HuH-7 (cell line): ENCODE measurements around the gene HLA-DQB1.
"Not testable (repeated sequence)": the region's sequence is repeated elsewhere in the genome, so short reads cannot be mapped to it uniquely, and the experiment has no call there.

Experiments used
- DNase-seq: peaks from one replicate; pipeline ENCODE4 v3.0.0; 2011; ENCODE audit warnings: low spot score

The HLA-DQB1 gene

GRCh38 chr6:32662099-32662498, 4.4 kb downstream of the HLA-DQB1 start:
- DNase-seq, result no peak

- DNase-seq, result no peak
Measured at GRCh38 chr6:32659856-32660595, 6.4 kb downstream of the HLA-DQB1 start.

DNA sequence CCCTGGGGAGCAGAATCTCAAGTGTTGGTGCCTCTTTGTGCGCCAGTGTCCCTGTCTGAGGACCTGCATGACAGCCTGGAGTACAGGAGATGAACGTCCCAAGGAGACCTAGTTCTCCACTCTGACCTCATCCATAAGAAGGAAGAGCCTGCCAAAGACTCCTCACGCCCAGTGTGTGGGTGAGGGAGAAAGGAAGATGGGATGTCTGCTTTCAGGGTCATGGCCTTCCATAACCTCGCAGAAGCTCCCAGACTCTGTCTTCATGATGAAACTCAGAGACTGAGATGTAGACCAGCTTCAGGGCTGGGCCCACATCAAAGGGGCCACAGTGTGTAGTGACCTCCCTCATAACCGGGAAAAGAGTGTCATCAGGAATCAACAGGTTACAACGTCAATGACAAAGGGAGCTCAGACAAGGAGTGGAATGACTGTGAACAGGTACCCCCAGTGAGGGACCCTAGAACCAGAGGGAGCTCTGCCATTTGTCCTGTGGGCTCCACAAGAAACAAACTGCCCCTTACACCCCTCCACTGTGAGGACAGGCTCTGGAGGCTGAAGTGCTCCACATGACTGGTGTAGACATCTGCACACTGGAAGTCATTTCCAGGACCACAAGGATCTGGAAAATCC, 8.1 kb downstream of the HLA-DQB1 start:
- DNase-seq, result no peak

- DNase-seq, result not testable (repeated sequence)
Measured at GRCh38 chr6:32657819-32658218, 8.6 kb downstream of the HLA-DQB1 start.

DNA sequence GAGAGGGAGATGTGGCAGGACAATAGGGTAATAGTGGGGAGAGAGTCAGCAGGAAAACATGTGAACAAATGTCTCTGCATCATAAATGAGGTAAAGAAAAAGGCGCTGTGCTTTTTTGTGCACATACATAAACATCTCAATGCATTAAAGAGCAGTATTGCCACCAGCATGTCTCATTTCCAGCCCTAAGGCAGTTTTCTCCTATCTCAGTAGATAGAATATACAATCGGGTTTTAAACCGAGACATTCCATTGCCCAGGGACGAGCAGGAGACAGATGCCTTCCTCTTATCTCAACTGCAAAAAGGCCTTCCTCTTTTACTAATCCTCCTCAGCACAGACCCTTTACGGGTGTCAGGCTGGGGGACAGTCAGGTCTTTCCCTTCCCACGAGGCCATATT, 9.1 kb downstream of the HLA-DQB1 start:
- not testable (repeated sequence) for DNase-seq

DNA sequence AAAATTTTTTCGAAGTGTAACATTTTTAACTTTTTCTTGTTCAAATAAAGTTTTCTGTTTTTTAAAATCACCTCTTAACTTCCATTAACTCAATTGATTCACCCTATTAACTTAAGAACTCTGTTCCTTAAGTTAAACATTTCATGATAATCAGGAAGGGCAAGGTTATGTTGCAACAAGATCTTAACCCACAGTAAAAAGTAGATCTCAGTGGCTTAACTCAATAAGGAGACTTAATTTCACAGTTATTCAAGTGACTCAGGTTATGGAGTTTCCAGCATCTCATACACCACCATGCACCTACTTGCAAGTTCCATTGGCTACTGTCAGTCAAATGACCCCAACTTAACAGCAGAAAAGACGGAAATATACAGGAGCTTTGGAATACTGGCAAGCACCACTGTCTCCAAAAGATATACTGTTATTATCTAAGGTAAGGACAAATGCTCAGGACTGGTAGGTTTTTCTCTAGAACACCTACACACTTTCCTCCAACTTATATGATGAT, 11.2 kb downstream of the HLA-DQB1 start:
- DNase-seq, result no peak

DNA sequence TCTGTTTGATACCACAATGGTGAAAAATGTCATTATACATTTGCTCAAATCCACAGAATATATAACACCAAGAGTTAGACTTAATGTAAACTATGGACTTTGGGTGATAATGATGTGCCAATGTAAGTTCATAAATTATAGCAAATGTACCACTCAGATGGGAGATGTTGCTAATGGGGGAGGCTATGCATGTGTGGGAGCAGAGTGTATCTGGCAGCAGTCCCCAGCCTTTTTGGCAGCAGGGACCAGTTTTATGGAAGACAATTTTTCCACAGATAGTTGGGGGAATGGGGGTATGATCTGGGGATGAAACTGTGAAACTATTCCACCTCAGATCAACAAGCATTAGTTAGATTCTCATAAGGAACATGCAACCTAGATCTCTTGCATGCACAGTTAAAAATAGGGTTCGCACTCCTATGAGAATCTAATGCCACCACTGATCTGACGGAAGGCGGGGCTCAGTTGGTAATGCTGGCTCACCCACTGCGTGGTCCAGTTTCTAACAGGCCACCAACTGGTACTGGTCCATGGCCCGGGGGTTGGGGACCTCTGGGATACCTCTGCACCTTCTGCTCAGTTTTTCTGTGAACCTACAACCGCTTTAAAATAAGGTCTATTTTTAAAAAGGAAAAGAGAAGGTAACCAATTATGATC, 21.3 kb downstream of the HLA-DQB1 start:
- no peak for DNase-seq

- DNase-seq, result no peak
Measured at GRCh38 chr6:32643904-32644303, 22.6 kb downstream of the HLA-DQB1 start.

DNA sequence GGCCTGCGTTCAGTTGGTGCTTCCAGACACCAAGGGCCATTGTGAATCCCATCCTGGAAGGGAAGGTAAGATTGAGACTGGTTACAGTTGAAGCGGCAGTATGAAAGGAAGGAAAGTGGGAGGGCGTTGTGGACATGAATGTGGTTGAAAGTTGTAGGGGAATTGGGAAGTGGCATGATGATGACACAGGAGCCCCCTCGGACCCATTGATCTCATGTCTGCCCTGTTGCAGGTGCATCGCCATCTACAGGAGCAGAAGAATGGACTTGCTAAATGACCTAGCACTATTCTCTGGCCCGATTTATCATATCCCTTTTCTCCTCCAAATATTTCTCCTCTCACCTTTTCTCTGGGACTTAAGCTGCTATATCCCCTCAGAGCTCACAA, 23.7 kb downstream of the HLA-DQB1 start:
- no peak for DNase-seq

GRCh38 chr6:32641785-32642719, 24.4 kb downstream of the HLA-DQB1 start:
- DNase-seq, result not testable (repeated sequence)

DNA sequence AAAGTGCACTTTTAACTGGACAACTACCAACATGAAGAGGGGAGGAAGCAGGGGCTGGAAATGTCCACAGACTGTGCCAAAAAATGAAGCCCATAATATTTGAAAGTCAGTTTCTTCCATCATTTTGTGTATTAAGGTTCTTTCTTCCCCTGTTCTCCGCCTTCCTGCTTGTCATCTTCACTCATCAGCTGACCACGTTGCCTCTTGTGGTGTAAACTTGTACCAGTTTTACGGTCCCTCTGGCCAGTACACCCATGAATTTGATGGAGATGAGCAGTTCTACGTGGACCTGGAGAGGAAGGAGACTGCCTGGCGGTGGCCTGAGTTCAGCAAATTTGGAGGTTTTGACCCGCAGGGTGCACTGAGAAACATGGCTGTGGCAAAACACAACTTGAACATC, 25.3 kb downstream of the HLA-DQB1 start:
- DNase-seq, result no peak

DNA sequence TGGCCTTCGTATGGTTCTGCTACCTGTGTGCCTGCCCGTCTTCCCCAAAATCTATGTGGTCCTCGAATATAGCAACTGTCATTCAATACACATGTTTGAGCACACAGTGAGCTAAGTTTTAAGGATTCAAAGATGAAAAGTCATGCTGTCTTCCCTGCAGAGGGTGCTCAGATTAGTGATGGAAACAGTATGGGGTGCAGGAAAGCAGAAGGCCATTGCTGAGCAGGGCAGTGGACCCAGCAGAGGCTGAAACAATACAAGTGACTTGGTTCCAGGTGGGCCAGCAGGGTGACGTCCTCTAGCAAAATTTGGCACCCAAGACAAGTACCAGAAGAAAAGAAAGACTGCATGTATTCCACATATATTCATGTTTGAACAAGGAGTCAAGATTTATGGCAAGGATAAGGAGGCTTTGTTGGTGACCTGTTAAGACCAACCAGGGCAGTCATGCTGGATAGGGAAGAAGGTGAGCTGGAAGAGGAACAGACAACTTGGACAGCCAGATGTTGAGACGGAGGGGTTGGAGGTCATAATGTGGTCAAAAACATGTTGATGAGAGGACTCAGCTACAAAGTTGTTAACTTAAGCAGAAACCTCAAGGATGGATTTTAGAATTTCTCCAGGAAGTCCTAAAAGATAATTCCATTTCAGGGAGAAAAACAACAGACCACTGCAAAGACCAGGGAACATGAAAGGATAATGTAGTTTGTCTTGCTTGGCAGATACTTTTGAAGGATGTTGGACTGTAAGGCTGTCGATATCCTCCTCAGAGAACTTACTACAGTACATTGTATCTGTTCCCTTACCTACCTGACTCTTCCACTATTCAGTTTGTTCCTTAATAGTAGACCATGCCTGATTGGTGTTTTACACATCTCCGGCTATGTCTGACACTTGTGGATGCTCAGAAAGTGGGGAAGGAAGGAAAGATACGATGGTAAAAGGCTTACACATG, 26.7 kb downstream of the HLA-DQB1 start:
- DNase-seq, result no peak

DNA sequence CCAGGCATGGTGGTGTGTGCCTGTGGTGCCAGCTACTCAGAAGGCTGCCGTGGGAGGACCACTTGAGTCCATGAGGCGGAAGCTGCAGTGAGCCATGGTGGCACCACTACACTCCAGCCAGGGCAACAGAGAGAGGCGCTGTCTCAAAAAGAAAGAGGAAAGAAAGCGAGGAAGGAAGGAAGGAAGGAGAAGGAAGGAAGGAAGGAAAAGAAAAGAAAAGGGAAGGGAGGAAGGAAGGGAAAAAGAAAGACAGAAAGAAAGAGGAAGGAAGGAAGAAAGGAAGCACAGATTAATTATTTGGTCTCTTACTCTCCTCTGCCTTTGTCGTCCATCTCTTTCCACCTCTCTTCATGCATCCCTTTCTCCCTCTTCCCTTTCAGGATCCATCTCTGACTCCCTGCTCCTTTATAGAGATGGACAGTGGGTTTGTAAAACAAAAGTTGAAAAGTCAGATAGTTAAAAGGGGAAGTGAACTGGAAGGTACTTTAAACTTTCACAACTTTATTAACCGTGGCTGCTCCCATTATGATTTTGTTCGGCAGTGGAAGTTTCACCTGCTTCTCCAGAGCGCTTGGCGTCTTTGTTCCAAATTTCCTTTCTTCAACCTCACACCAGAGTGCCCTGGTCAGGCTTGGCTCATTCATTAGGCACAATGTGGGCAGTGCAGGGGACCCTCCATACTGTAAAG, 27.8 kb downstream of the HLA-DQB1 start:
- no peak for DNase-seq

- DNase-seq, result no peak
Measured at GRCh38 chr6:32637883-32638282, 28.6 kb downstream of the HLA-DQB1 start.

DNA sequence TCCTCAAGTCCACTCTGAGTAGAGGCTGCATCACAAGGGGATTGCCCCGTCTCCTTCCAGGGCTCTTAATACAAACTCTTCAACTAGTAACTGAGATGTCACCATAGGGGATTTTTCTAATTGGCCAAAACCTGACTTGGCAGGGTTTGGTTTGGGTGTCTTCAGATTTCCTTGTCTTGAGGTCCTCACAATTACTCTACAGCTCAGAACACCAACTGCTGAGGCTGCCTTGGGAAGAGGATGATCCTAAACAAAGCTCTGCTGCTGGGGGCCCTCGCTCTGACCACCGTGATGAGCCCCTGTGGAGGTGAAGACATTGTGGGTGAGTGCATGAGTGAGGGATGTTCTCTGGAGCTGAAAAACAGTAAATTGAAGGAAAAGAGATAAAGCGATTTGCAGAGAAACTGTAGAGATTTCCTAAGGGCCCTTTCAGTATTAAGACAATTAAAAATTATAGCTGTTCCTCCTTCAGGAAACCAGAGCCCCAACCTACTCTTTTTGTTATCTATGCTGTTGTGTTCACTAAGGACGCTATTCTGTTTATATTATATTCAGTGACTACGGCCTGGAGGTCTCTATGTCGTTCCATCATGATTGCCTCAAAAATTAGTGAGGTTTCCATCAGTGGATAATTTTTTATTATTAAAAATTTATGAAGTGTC, 29.1 kb downstream of the HLA-DQB1 start, which contains the start of gene HLA-DQA1:
Gene HLA-DQA1 (plus strand): TSS at position 188 of the 662 bp plus-strand sequence. CDS start 53 bp downstream, at position 241.
- DNase-seq, result no peak

GRCh38 chr6:32635526-32636123, 30.8 kb downstream of the HLA-DQB1 start:
- DNase-seq, result no peak

GRCh38 chr6:32629793-32630192, 36.7 kb downstream of the HLA-DQB1 start:
- not testable (repeated sequence) for DNase-seq

DNA sequence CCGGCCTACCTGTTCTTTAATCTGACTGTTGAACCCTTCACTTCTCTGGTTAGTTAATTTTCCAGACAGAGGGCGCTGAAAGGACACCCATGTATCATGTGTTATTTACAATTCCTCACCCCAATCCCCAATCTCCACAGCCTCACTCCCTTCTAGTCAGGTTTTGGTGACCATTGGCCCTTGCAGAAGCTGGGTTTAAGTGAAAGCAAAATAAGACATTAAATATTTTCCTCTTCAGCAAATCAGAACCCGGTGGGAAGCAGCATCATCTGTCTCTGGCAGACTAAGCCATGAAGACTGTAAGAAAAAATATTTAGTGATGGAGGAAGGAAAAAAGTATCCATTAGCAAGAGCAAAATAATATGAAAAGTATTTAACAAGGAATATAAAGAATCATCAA, 38.6 kb downstream of the HLA-DQB1 start:
- no peak for DNase-seq

- DNase-seq, result no peak
Measured at GRCh38 chr6:32627249-32627648, 39.2 kb downstream of the HLA-DQB1 start.
